Nephron (organoid): ENCODE measurements around the gene PROS1.
"Not testable (repeated sequence)": the region's sequence is repeated elsewhere in the genome, so short reads cannot be mapped to it uniquely, and the experiment has no call there.

Experiments
- H3K27ac Mint-ChIP-seq, 3 experiments: 2 replicates each; pipeline ENCODE4 v1.8.0; 2020; ENCODE audit warnings: mixed read lengths in 3 of 3, mild to moderate bottlenecking in 2 of 3, moderate library complexity in 1 of 3
- H3K27me3 Mint-ChIP-seq: 2 replicates; pipeline ENCODE4 v1.8.0; 2021; ENCODE audit warnings: low read depth, mild to moderate bottlenecking, moderate library complexity, mixed read lengths
- H3K36me3 Mint-ChIP-seq: 2 replicates; pipeline ENCODE4 v1.8.0; 2020; ENCODE audit warnings: low read depth, mixed read lengths
- H3K4me1 Mint-ChIP-seq: 2 replicates; pipeline ENCODE4 v1.8.0; 2020; ENCODE audit warnings: mixed read lengths
- H3K4me3 Mint-ChIP-seq, 3 experiments: 2 replicates each; pipeline ENCODE4 v1.8.0; 2020; ENCODE audit warnings: mild to moderate bottlenecking in 3 of 3, mixed read lengths in 3 of 3, moderate library complexity in 2 of 3
- H3K9me3 Mint-ChIP-seq: 2 replicates; pipeline ENCODE4 v1.8.0; 2020; ENCODE audit warnings: mixed read lengths
- CTCF ChIP-seq, 3 experiments: fragments of 200-600 bp; sonication (generic); IDR thresholded peaks; one replicate each; pipeline ENCODE4 v1.5.0; 2021; ENCODE audit warnings: antibody characterized with exemption in 3 of 3; ENCODE audit not compliant: unreplicated experiment in 3 of 3

PROS1 gene

GRCh38 chr3:93969997-93970396, 3.7 kb downstream of the PROS1 start:
- TF ChIP-seq CTCF (IDR thresholded peaks at IDR 0.05; ENCODE audit: unreplicated experiment in 3 of 3): no peak
- H3K9me3 Mint-ChIP-seq: peaks cover 7% of the 10 kb centered on the region
- no peak overlapping the region for H3K27ac Mint-ChIP-seq
- peaks cover 13% of the 10 kb centered on the region for H3K4me1 Mint-ChIP-seq
- H3K36me3 Mint-ChIP-seq: peaks cover 5% of the 10 kb centered on the region
- peak overlapping the region in 1 of 3 experiments; percentile 4 for H3K4me3 Mint-ChIP-seq
- H3K27me3 Mint-ChIP-seq: peaks cover 4% of the 10 kb centered on the region

DNA sequence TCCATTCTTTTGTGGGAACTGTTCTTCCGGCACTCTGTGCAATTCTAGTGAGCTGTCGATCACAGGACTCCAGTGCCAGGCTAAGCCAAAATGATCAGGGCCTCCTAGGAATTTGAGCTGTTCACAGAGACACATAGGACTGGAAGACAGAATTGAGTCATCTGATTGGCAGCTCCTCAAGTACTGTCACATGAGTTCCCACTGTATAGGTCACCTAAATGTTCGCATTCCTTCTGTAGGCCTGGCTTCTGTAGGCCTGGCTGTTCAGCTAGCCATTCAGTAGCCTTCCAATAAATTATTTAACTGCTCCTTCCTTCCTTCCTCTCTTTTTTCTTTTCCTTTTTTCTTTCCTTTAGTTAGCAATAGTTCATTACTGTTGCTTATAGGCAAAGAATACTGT, 4.3 kb downstream of the PROS1 start:
- no peak for TF ChIP-seq CTCF (IDR thresholded peaks at IDR 0.05; ENCODE audit: unreplicated experiment in 3 of 3)
- Mint-ChIP-seq H3K36me3 (peaks cover 5% of the 10 kb centered on the region), H3K27ac (no peak overlapping the region), H3K9me3 (peaks cover 7% of the 10 kb centered on the region), H3K4me1 (peaks cover 13% of the 10 kb centered on the region), H3K27me3 (peaks cover 4% of the 10 kb centered on the region), H3K4me3 (no peak overlapping the region)

DNA sequence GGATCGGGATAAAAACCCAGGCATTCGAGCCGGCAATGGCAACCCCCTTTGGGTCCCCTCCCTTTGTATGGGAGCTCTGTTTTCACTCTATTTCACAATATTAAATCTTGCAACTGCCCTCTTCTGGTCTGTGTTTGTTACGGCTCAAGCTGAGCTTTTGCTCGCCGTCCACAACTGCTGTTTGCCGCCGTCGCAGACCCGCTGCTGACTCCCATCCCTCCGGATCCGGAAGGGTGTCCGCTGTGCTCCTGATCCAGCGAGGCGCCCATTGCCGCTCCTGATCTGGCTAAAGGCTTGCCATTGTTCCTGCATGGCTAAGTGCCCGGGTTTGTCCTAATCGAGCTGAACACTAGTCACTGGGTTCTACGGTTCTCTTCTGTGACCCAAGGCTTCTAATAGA, 8.6 kb downstream of the PROS1 start:
- H3K4me3 Mint-ChIP-seq, H3K27me3 Mint-ChIP-seq, H3K27ac Mint-ChIP-seq, H3K9me3 Mint-ChIP-seq, H3K36me3 Mint-ChIP-seq, H3K4me1 Mint-ChIP-seq: not testable (repeated sequence)

- Mint-ChIP-seq H3K4me3 (no peak overlapping the region), H3K4me1 (no peaks in the 10 kb centered on the region), H3K27me3 (no peaks in the 10 kb centered on the region), H3K27ac (no peak overlapping the region), H3K9me3 (peaks cover 7% of the 10 kb centered on the region), H3K36me3 (peaks cover 5% of the 10 kb centered on the region)
- no peak for TF ChIP-seq CTCF (IDR thresholded peaks at IDR 0.05; ENCODE audit: unreplicated experiment in 3 of 3)
Observed at GRCh38 chr3:93962798-93963197, 10.9 kb downstream of the PROS1 start.

DNA sequence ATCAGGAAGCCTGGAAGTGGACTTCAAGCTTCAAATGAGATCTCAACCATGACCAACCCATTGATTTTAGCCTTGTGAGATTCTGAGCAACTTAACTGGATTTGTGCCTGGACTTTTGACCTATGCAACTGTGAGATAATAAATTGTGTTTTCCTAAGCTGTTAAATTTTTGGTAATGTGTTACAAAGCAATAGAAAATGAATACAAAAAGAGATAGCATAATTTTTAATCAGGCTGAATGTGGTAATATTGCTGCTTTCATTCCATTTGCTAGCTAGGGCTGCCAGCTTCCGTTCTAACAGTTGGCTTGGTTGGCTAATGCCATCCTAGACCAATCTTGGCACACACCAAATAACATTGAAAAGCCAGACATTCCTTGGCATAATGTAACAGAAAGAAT, 12.2 kb downstream of the PROS1 start:
- H3K27me3 Mint-ChIP-seq: no peaks in the 10 kb centered on the region
- H3K36me3 Mint-ChIP-seq: peaks cover 7% of the 10 kb centered on the region
- no peak overlapping the region for H3K27ac Mint-ChIP-seq
- H3K9me3 Mint-ChIP-seq: peaks cover 10% of the 10 kb centered on the region
- no peak overlapping the region for H3K4me3 Mint-ChIP-seq
- H3K4me1 Mint-ChIP-seq: no peaks in the 10 kb centered on the region
- TF ChIP-seq CTCF (IDR thresholded peaks at IDR 0.05; ENCODE audit: unreplicated experiment in 3 of 3): no peak

DNA sequence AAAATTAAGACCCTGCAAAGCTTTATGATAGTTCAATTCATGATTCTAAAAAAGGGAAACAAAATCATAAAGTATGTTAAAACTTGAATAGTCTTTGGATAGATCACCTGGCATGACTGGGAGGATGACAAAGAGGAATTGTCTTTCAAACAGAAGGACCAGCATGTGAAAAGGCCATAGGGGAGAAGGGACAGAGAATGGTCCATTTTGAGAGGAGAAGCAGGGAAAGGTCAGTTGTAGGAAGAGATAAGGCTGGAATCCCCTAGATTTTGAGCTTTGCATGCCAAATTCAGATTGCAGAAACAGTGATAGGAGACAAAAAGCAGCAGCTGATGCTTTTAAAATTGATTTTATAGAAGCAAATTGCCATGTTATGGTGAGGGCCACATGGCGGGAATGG, 12.7 kb downstream of the PROS1 start:
- peaks cover 6% of the 10 kb centered on the region for H3K36me3 Mint-ChIP-seq
- H3K4me3 Mint-ChIP-seq: no peak overlapping the region
- no peak for TF ChIP-seq CTCF (IDR thresholded peaks at IDR 0.05; ENCODE audit: unreplicated experiment in 3 of 3)
- H3K27ac Mint-ChIP-seq: no peak overlapping the region
- H3K4me1 Mint-ChIP-seq: no peaks in the 10 kb centered on the region
- peaks cover 9% of the 10 kb centered on the region for H3K9me3 Mint-ChIP-seq
- no peaks in the 10 kb centered on the region for H3K27me3 Mint-ChIP-seq

GRCh38 chr3:93949958-93950357, 23.7 kb downstream of the PROS1 start:
- H3K4me3 Mint-ChIP-seq, H3K4me1 Mint-ChIP-seq, H3K36me3 Mint-ChIP-seq, H3K27ac Mint-ChIP-seq, H3K27me3 Mint-ChIP-seq: not testable (repeated sequence)
- peaks cover 62% of the 10 kb centered on the region for H3K9me3 Mint-ChIP-seq

- H3K9me3 Mint-ChIP-seq, H3K4me3 Mint-ChIP-seq, H3K4me1 Mint-ChIP-seq, H3K27ac Mint-ChIP-seq, H3K27me3 Mint-ChIP-seq, H3K36me3 Mint-ChIP-seq: not testable (repeated sequence)
Observed at GRCh38 chr3:93937485-93937884, 36.2 kb downstream of the PROS1 start.
